Measurements from ENCODE around the gene KRTAP12-3. TPM values are rescaled to one million over a fixed set of nuclear protein-coding genes. Genes with fewer than 3 reads are reported as not detected.

KRTAP12-3 gene
- total and polyA plus RNA-seq, 9 of the 15 experiments (the other 6 are each of a cell fraction or from before 2014, with no cell fraction given) = not detected

DNA sequence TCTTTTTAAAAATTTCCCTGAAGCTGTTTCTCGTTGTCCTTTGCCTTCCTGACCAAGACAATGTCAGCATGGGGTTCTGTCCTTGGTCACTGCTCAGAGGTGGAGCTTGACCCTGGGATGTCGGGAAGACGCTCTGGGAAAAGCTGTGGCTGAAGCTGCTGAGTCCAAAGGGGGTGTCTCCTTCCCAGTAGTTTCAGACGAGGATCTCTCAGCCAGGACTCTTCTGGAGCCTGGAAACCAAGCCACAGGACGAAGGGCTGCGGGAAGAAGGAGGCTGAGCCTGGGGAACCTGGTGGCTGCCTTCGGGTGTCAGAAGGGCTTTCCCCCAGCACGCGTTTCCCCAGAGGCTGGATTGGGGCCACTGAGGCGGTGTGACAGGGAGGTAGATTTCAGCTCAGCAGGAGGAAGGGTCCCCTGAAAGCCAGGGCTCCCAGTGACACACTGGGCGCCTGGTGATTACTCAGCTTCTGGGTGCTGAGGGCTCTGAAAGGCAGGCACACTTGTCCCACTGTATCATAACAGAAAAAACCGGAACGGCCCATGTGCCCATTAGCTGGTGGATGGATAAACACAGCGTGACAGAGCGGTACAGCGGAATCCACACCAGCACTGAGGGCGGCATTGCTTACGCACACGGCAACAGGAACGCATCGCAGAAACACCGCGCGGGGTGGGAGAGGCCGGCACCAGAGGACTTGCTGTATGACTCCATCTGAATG lies 29.3 kb downstream of the KRTAP12-3 start:
- FAIRE-seq = no peak
- Histone ChIP-seq H2AFZ (ENCODE audit: low read depth, low read length) (no peak overlapping the region), H4K20me1 (replicated peaks; ENCODE audit: control insufficient read depth, insufficient read depth, low read length) (0 out of 2 replicates have a peak, but pooled peaks cover 4% of the 10 kb centered on the region), H3K27ac (ENCODE audit: extremely low read depth, low read depth, low read length) (no peak overlapping the region), H3K4me1 (replicated peaks in 1 of 2; ENCODE audit: control insufficient read depth in 2 of 2, insufficient read depth in 2 of 2, low read length in 2 of 2) (peaks cover 0 to 1% of the 10 kb centered on the region in 2 experiments; a peak in 2 of 5 replicates), H3K79me2 (ENCODE audit: control insufficient read depth, insufficient read depth, low read length) (no peaks in the 10 kb centered on the region), H3K9me3 (replicated peaks; ENCODE audit: control insufficient read depth, insufficient read depth, low read depth, low read length) (no peaks in the 10 kb centered on the region), H3K4me3 (no peak overlapping the region), H3K9me1 (ENCODE audit: control insufficient read depth, insufficient read depth, low read length) (no peaks in the 10 kb centered on the region), H3K27me3 (ENCODE audit: control insufficient read depth in 2 of 2, insufficient read depth in 2 of 2, low read length in 2 of 2) (peaks cover 20 to 51% of the 10 kb centered on the region in 2 experiments), H3K4me2 (ENCODE audit: insufficient read depth, low read length) (no peak overlapping the region), H3K36me3 (ENCODE audit: control insufficient read depth, insufficient read depth, low read length) (no peaks in the 10 kb centered on the region), H3K9ac (ENCODE audit: insufficient read depth in 1 of 2, low read depth in 2 of 2, low read length in 2 of 2) (no peak overlapping the region)
- 4% methylated on average over 25 of the region's 25 CpGs for WGBS (ENCODE audit: insufficient coverage, low coverage, missing lambda C conversion rate)
- CTCF ChIA-PET (ENCODE audit: low intra/inter-chr PET ratio) = no interaction called here
- no TSS peak for BruUV-seq (replicated peaks)
- POLR2A ChIA-PET = interaction anchor here (0.7 to 1.0 kb wide), 2 partner anchors 10 to 443 kb away, joined by 3 read pairs; no protein-coding TSS in a partner anchor
- no peak for ATAC-seq
- no peak for DNase-seq (ENCODE audit: extremely low read depth in 1 of 4, low spot score in 3 of 4)
- in situ Hi-C loops (cut with MboI) = no loop called here
- TF ChIP-seq RBM15 (IDR thresholded peaks at IDR 0.05; ENCODE audit: insufficient read depth, low read length) (no peak), TCF7L2 (IDR thresholded peaks at IDR 0.05; ENCODE audit: low read depth, low read length) (no peak)
- intact Hi-C loops (cut with micrococcal nuclease) = no loop called here

DNA sequence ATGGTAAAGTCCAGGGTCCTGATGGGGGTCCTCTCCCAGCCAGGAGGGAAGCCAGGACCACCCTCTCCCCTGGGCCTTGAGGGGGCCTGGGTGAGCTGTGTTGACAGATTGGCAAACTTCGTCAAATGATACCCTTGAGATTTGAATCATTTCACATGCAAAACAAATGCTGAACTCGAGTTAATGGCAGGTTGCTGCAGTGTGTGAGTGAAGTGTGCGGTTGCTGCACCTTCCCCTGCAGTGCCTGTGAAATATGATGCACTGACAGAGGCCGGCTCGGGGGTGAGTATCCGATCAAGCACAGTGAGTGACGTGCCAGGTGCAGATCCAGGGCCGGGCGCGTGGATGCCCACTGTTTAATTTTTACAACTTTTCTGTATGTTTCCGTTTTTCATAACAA lies 29.9 kb downstream of the KRTAP12-3 start:
- H3K9ac ChIP-seq (ENCODE audit: insufficient read depth in 1 of 2, low read depth in 2 of 2, low read length in 2 of 2) = no peak overlapping the region
- H3K27me3 ChIP-seq (ENCODE audit: control insufficient read depth in 2 of 2, insufficient read depth in 2 of 2, low read length in 2 of 2) = peaks cover 20 to 48% of the 10 kb centered on the region in 2 experiments
- no peak overlapping the region for H3K4me3 ChIP-seq
- BruUV-seq (replicated peaks) = no TSS peak
- intact Hi-C loops (cut with micrococcal nuclease) (no loop called here), in situ Hi-C loops (cut with MboI) (no loop called here)
- DNase-seq (ENCODE audit: extremely low read depth in 1 of 4, low spot score in 3 of 4) (no peak), ATAC-seq (no peak), FAIRE-seq (no peak)
- no peak overlapping the region for H3K27ac ChIP-seq (ENCODE audit: extremely low read depth, low read depth, low read length)
- ChIA-PET CTCF (ENCODE audit: low intra/inter-chr PET ratio) (no interaction called here), POLR2A (interaction anchor here (1.0 kb wide), 1 partner anchor 11 kb away, joined by 3 read pairs; no protein-coding TSS in a partner anchor)
- H3K79me2 ChIP-seq (ENCODE audit: control insufficient read depth, insufficient read depth, low read length) = no peaks in the 10 kb centered on the region
- H2AFZ ChIP-seq (ENCODE audit: low read depth, low read length) = no peak overlapping the region
- H4K20me1 ChIP-seq (replicated peaks; ENCODE audit: control insufficient read depth, insufficient read depth, low read length) = 0 out of 2 replicates have a peak, but pooled peaks cover 4% of the 10 kb centered on the region
- H3K4me2 ChIP-seq (ENCODE audit: insufficient read depth, low read length) = no peak overlapping the region
- no peaks in the 10 kb centered on the region for H3K9me1 ChIP-seq (ENCODE audit: control insufficient read depth, insufficient read depth, low read length)
- 0% methylated on average over 11 of the region's 11 CpGs for WGBS (ENCODE audit: insufficient coverage, low coverage, missing lambda C conversion rate)
- no peaks in the 10 kb centered on the region; a peak in 1 of 5 replicates for H3K4me1 ChIP-seq (replicated peaks in 1 of 2; ENCODE audit: control insufficient read depth in 2 of 2, insufficient read depth in 2 of 2, low read length in 2 of 2)
- no peaks in the 10 kb centered on the region for H3K36me3 ChIP-seq (ENCODE audit: control insufficient read depth, insufficient read depth, low read length)
- H3K9me3 ChIP-seq (replicated peaks; ENCODE audit: control insufficient read depth, insufficient read depth, low read depth, low read length) = no peaks in the 10 kb centered on the region
- TF ChIP-seq SIX5 (IDR thresholded peaks at IDR 0.05; ENCODE audit: borderline replicate concordance in 1 of 2, insufficient read depth in 1 of 2, low read depth in 1 of 2, low read length in 2 of 2) (no peak), MECOM (CRISPR knock-in tag; IDR thresholded peaks at IDR 0.05) (no peak), HMG20A (CRISPR knock-in tag; conservative IDR thresholded peaks at IDR 0.05) (no peak), ZNF41 (CRISPR knock-in tag; conservative IDR thresholded peaks at IDR 0.05) (no peak), BRD4 (IDR thresholded peaks at IDR 0.05) (no peak), FOSL1 (tag; conservative IDR thresholded peaks at IDR 0.05) (no peak), ZFX (CRISPR knock-in tag; IDR thresholded peaks at IDR 0.05) (no peak), ZNF785 (CRISPR knock-in tag; IDR thresholded peaks at IDR 0.05) (no peak), ZNF239 (CRISPR knock-in tag; IDR thresholded peaks at IDR 0.05) (no peak), MEIS2 (IDR thresholded peaks at IDR 0.05; ENCODE audit: partially characterized antibody) (no peak), PHF20 (IDR thresholded peaks at IDR 0.05; ENCODE audit: partially characterized antibody) (no peak), KAT2B (IDR thresholded peaks at IDR 0.05; ENCODE audit: low read depth, low read length) (no peak)
- TF ChIP-seq, protein P1, sequence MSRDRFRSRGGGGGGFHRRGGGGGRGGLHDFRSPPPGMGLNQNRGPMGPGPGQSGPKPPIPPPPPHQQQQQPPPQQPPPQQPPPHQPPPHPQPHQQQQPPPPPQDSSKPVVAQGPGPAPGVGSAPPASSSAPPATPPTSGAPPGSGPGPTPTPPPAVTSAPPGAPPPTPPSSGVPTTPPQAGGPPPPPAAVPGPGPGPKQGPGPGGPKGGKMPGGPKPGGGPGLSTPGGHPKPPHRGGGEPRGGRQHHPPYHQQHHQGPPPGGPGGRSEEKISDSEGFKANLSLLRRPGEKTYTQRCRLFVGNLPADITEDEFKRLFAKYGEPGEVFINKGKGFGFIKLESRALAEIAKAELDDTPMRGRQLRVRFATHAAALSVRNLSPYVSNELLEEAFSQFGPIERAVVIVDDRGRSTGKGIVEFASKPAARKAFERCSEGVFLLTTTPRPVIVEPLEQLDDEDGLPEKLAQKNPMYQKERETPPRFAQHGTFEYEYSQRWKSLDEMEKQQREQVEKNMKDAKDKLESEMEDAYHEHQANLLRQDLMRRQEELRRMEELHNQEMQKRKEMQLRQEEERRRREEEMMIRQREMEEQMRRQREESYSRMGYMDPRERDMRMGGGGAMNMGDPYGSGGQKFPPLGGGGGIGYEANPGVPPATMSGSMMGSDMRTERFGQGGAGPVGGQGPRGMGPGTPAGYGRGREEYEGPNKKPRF (IDR thresholded peaks at IDR 0.05; ENCODE audit: low read depth, low read length) = no peak
